ENCODE data around the gene OR8K3. TPM values are rescaled to one million over a fixed set of nuclear protein-coding genes. Genes with fewer than 3 reads are reported as not detected.

OR8K3 gene
- total RNA-seq, result not detected in 2 replicates

GRCh38 chr11:56314844-56315243 is at the start of gene OR8K3:
Gene OR8K3 (plus strand): TSS chr11:56315144. CDS start chr11:56318307, 3,163 bp downstream.

GRCh38 chr11:56273854-56274253 is 41.1 kb upstream of the OR8K3 start, which contains the start of gene OR5T1:
Gene OR5T1 (plus strand): TSS chr11:56274154. CDS start chr11:56275639, 1,485 bp downstream.

GRCh38 chr11:56292154-56292553 is 22.8 kb upstream of the OR8K3 start, which contains the start of gene OR8H1:
Gene OR8H1 (minus strand): TSS chr11:56292254. CDS start chr11:56291062, 1,192 bp downstream.

GRCh38 chr11:56345739-56346138 is 30.8 kb downstream of the OR8K3 start, which contains the start of gene OR8K1:
Gene OR8K1 (plus strand): TSS chr11:56346039. CDS start chr11:56346039, 0 bp downstream.

GRCh38 chr11:56353991-56354390 is 39.0 kb downstream of the OR8K3 start, which contains the start of gene OR8J1:
Gene OR8J1 (plus strand): TSS chr11:56354291. CDS start chr11:56360247, 5,956 bp downstream.

Other genes with a start within 250 kb of the OR8K3 start
- not detected in 2 replicates for gene OR8I2, start 221.8 kb upstream of the OR8K3 start, total RNA-seq
- not detected in 2 replicates for gene OR8H2, start 211.5 kb upstream of the OR8K3 start, total RNA-seq
- gene OR8H3, start 192.8 kb upstream of the OR8K3 start, total RNA-seq, result not detected in 2 replicates
- gene OR8J3, start 174.9 kb upstream of the OR8K3 start, total RNA-seq, result not detected in 2 replicates
- not detected in 2 replicates for gene OR8K5, start 154.8 kb upstream of the OR8K3 start, total RNA-seq
- not detected in 2 replicates for gene OR5J2, start 138.5 kb upstream of the OR8K3 start, total RNA-seq
- not detected in 2 replicates for gene OR5T2, start 80.9 kb upstream of the OR8K3 start, total RNA-seq
- gene OR5T3, start 62.9 kb upstream of the OR8K3 start, total RNA-seq, result not detected in 2 replicates
- not detected in 2 replicates for gene OR5T1, start 41.0 kb upstream of the OR8K3 start, total RNA-seq
- gene OR8H1, start 22.9 kb upstream of the OR8K3 start, total RNA-seq, result not detected in 2 replicates
- gene OR8K1, start 30.9 kb downstream of the OR8K3 start, total RNA-seq, result not detected in 2 replicates
- not detected in 2 replicates for gene OR8J1, start 39.1 kb downstream of the OR8K3 start, total RNA-seq
- gene OR8U1, start 60.5 kb downstream of the OR8K3 start, total RNA-seq, result not detected in 2 replicates
- gene OR5AL1, start 97.6 kb downstream of the OR8K3 start, total RNA-seq, result not detected in 2 replicates
- not detected in 2 replicates for gene OR5M3, start 158.2 kb downstream of the OR8K3 start, total RNA-seq
- not detected in 2 replicates for gene OR5M8, start 176.2 kb downstream of the OR8K3 start, total RNA-seq
- not detected in 2 replicates for gene OR5M11, start 228.1 kb downstream of the OR8K3 start, total RNA-seq

Measured in cardiac atrium fibroblast (primary cell).